ENCODE results near the gene ZSWIM3. TPM values are rescaled to one million over a fixed set of nuclear protein-coding genes. Genes with fewer than 3 reads are reported as not detected.

Gene ZSWIM3
- total and polyA plus RNA-seq, 8 donors: 0.46 to 2.2 (median 1.3) TPM

- WGBS, 2 donors: 66 to 74% methylated on average over 4 of the region's 4 CpGs
- Histone ChIP-seq H3K27ac (no peak overlapping the region), H3K4me1 (peaks cover 3 to 4% (median 4%) of the 10 kb centered on the region in 3 donors), H3K27me3 (no peaks in the 10 kb centered on the region), H3K36me3 (peaks cover 0 to 4% (median 0%) of the 10 kb centered on the region in 3 donors), H3K9me3 (no peaks in the 10 kb centered on the region), H3K4me3 (peak overlapping the region in 1 of 4 donors; percentile 75)
- intact Hi-C loops (cut with DNase I): no loop called here
- DNase-seq (peak in 1 of 6 donors; percentile 33), ATAC-seq (no peak), FAIRE-seq (no peak)
- TF ChIP-seq CTCF (IDR thresholded peaks at IDR 0.05): no peak
Observed at GRCh38 chr20:45892828-45893500, 35.5 kb downstream of the ZSWIM3 start.

- intact Hi-C loops (cut with DNase I): no loop called here
- no peaks in the 10 kb centered on the region for H3K27me3 ChIP-seq
- no peak for ATAC-seq
- no peak for DNase-seq
- peaks cover 0 to 4% (median 0%) of the 10 kb centered on the region in 3 donors for H3K36me3 ChIP-seq
- no peaks in the 10 kb centered on the region for H3K9me3 ChIP-seq
- no peak for FAIRE-seq
- H3K4me3 ChIP-seq: no peak overlapping the region
- H3K4me1 ChIP-seq: peaks cover 3 to 4% (median 4%) of the 10 kb centered on the region in 3 donors
- TF ChIP-seq CTCF (IDR thresholded peaks at IDR 0.05): no peak
- WGBS, 2 donors: 88 to 93% methylated on average over 4 of the region's 4 CpGs
- no peak overlapping the region for H3K27ac ChIP-seq
Observed at GRCh38 chr20:45893831-45894230, 36.4 kb downstream of the ZSWIM3 start.

DNA sequence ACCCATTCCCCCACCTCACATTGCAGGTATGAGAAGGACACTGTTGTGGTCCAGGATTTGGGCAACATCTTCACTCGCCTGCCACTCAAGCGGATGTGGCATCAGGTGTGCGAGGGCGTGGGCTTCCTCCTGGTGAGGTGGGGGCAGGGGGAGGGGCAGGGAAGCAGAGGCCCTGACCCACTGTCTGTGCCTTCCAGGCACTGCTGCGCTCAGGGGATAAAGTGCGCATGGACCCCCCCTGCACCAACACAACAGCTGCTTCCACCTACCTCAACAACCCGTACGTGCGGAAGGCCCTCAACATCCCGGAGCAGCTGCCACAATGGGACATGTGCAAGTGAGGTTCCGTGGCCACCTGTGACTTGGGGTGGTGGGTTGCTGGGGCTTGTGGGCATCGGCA, 37.4 kb downstream of the ZSWIM3 start:
- no peak for FAIRE-seq
- no peaks in the 10 kb centered on the region for H3K9me3 ChIP-seq
- WGBS, 2 donors: 78 to 85% methylated on average over 12 of the region's 12 CpGs
- TF ChIP-seq CTCF (IDR thresholded peaks at IDR 0.05): no peak
- ATAC-seq: no peak
- no peak for DNase-seq
- H3K4me1 ChIP-seq: peaks cover 3 to 4% (median 4%) of the 10 kb centered on the region in 3 donors
- H3K36me3 ChIP-seq: peaks cover 0 to 4% (median 0%) of the 10 kb centered on the region in 3 donors
- H3K27me3 ChIP-seq: no peaks in the 10 kb centered on the region
- no peak overlapping the region for H3K4me3 ChIP-seq
- H3K27ac ChIP-seq: no peak overlapping the region
- intact Hi-C loops (cut with DNase I): no loop called here

GRCh38 chr20:45896641-45897161, 39.3 kb downstream of the ZSWIM3 start:
- Histone ChIP-seq H3K36me3 (peaks cover 0 to 16% (median 0%) of the 10 kb centered on the region in 3 donors), H3K27ac (no peak overlapping the region), H3K4me3 (no peak overlapping the region), H3K27me3 (no peaks in the 10 kb centered on the region), H3K9me3 (no peaks in the 10 kb centered on the region), H3K4me1 (peaks cover 3 to 4% (median 4%) of the 10 kb centered on the region in 3 donors)
- no peak for TF ChIP-seq CTCF (IDR thresholded peaks at IDR 0.05)
- intact Hi-C loops (cut with DNase I): no loop called here
- WGBS, 2 donors: 92 to 93% methylated on average over 14 of the region's 14 CpGs
- DNase-seq (no peak), ATAC-seq (no peak), FAIRE-seq (no peak)

DNA sequence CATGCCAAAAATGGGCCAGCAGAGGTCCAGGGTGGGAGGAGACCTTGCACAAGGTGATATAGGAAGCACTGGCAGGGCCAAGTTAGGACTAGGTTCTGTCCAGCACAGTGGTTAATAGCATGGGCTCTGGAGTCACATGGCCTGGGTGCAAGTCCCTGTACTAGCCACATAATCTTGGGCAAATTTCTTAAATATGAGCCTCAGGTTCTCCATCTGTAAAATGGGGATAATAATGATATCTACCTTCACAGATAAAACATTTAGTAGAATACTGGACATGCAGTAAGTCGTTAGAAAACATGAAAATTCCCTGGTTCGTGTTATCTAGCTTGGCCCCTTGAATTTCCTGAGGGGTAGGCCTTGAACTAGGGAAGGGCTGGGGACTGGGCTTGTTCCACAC, 39.9 kb downstream of the ZSWIM3 start:
- no peak for DNase-seq
- no peak for ATAC-seq
- Histone ChIP-seq H3K4me3 (no peak overlapping the region), H3K4me1 (peaks cover 0 to 4% (median 0%) of the 10 kb centered on the region in 3 donors), H3K36me3 (peaks cover 0 to 20% (median 0%) of the 10 kb centered on the region in 3 donors), H3K27ac (no peak overlapping the region), H3K9me3 (no peaks in the 10 kb centered on the region), H3K27me3 (no peaks in the 10 kb centered on the region)
- no peak for FAIRE-seq
- no peak for TF ChIP-seq CTCF (IDR thresholded peaks at IDR 0.05)
- 74 to 81% methylated on average over 2 of the region's 2 CpGs for WGBS, 2 donors
- intact Hi-C loops (cut with DNase I): no loop called here
